Measurements from ENCODE around the gene KRAS.

The KRAS gene

DNA sequence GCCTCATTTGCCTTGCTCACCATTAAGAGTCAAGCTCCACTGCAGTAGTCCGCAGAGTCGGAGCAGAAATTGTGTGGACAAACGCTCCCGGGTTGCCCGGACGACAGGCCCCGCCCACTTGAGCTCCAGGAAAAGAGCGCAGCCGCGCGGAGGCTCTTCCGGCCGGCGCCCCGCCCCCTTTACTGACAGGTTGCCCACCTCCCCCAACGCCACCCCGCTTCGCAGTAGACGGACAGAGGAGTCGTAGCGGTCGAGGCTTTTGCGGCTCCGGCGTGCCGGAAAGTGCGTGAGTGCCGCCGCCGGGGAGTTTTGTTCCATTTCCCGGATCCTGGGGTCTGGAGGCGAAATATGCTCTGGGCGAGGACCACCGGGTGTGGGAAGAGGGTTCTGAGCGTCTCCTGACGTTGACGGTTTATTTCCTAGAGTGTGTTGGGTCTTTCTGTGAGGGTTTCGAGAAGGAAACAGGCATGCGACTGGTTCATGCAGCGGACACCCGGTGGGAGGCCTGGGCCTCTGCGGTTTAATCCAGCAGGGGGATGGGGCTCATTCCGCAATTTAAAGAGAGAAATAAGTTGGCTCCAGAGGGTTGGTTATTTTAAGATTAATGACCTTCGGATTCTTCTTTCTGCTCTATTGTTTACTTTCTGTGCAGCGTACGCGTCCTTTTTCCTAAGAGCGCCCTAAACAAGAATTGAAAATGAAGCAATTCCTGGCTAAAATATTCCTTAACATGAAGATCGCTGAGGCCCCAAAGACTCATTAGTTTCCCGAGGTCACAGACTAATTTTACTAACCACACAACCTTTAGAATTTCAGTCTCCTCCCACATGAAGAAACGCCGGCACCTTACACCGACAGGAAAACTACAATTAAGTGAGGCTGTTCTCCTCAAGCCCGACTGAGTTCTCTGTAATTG, 55.4 kb downstream of the KRAS start, which contains the start of the genes DNAI7 and ETFRF1:
Gene DNAI7, minus strand, starts transcription at position 105 of the 916 bp plus-strand sequence. Its CDS starts 82 bp downstream, at position 23.
Gene ETFRF1, plus strand, starts transcription at position 182 of the 916 bp plus-strand sequence. CDS start 8,720 bp downstream, outside the sequence.
- peak; percentile 85 for DNase-seq (ENCODE audit: low spot score)

DNA sequence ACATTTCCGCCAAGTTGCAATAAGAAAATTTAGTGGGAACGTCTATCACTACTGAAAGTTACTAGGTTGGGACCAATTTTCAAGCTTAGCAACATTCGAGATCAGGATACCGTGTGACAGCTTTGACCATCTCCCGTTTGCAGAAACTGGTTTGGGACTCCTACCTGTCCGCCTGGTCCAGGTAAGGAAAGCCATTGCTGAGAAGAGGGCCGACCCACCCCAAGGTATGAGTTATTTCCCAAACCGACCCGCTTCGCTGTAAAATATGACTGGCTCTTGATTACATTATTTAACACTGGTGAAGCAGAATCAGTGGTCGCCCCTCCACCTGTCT, 56.0 kb downstream of the KRAS start:
- DNase-seq (ENCODE audit: low spot score): peak; percentile 1

- peak; percentile 1 for DNase-seq (ENCODE audit: low spot score)
Measured at GRCh38 chr12:25194214-25194613, 56.5 kb downstream of the KRAS start.

- DNase-seq (ENCODE audit: low spot score): no peak
Measured at GRCh38 chr12:25190793-25191192, 59.9 kb downstream of the KRAS start.

DNA sequence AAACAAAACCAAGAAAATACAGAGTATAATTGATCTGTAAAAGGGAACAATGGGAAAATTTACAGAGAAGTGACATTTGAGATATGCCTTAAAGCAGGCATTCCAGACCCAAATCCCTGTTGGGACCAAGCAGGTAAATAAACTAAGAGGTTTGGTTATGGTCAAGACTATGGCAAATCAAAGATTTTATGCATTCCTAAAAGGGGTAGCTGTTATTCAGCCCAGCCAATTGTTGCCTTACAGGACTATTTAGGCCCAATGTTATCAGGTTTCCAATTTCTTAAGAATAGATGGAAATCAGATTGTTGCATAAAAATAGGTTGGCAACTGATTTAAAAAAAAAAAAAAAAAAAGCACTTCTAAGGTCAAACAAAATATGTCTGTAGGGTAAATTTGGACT, 61.1 kb downstream of the KRAS start:
- DNase-seq (ENCODE audit: low spot score): no peak

DNA sequence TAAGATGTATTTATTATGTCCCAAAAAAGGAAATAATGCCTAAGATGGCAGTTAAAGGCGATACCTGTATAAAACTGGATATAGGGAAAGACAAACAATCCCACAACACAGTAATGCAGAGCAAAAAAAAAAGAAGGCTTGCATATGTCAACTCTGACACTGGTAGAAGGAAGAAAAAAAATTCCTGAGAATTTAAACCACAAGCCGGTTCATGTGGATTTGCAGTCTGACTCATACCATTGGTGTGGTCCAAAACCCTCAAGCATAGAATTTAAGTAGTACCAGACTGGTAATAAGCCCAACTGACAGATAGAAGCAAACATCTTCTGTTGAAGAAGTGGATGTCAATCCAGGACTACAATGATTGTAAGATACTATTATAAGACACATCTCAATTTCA, 62.9 kb downstream of the KRAS start:
- peak; percentile 15 for DNase-seq (ENCODE audit: low spot score)

DNA sequence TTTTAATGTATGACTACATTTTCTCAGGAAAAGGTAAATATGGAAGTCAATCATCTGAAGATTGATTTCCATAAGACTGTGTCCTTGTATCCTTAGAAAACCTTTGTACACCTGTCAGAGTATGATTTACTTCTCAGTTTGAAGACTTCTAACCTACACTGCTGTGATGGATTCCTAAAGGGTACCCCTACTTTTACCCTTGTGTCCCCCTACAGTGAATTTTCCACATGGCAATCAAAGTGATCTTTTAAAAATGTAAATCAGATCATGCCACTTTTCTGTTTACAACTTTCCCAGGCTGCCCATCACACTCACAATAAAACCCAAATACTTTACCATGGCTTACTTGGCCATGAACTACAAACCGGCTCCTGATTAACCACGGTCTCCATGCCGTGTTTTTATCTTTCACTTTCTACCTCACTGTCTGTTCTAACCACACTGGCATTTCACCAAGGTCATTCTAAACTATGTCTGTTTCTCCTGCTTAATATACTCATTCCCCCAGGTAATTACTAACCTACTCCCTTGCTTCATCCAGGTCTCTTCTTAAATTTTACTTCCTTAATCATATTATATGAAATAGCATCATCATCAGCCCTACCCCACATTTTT, 63.8 kb downstream of the KRAS start:
- no peak for DNase-seq (ENCODE audit: low spot score)

GRCh38 chr12:25186038-25186787, 64.5 kb downstream of the KRAS start:
- DNase-seq (ENCODE audit: low spot score): no peak

DNA sequence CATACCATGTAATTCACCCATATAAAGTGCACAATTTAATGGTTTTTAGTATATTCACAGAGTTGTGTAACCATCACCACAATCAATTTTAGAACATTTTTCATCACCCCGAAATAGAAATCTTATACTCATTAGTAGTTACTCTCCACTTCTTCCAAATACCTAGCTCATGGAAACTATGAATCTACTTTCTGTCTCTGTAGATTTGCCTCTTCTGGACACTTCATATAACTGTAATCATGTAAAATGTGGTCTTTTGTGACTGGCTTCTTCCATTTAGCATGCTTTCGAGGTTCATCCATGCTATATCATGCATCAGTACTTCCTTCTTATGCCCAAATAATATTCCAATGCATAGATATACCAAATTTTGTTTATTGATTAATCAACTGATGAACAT, 66.6 kb downstream of the KRAS start:
- no peak for DNase-seq (ENCODE audit: low spot score)

GRCh38 chr12:25182765-25183164, 68.0 kb downstream of the KRAS start:
- DNase-seq (ENCODE audit: low spot score): no peak

- DNase-seq (ENCODE audit: low spot score): no peak
Measured at GRCh38 chr12:25162866-25163265, 87.9 kb downstream of the KRAS start.

DNA sequence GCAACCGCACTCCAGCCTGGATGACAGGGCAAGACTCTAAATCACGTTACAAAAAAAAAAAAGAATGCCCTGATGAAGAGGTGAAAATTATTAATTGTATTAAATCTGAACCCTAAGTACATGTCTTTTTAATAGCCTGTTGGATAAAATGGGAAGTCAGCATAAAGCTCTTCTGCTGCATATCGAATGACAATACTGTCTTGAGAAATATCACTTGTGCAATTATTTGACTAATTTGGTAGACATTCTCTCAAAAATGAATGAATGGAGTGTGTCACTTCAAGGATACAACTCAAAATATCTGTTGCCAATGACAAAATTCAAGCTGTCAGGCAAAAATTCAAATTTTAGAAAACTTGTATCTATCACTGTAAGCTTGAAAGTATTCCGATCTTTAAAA, 94.7 kb downstream of the KRAS start:
- DNase-seq (ENCODE audit: low spot score): no peak

DNA sequence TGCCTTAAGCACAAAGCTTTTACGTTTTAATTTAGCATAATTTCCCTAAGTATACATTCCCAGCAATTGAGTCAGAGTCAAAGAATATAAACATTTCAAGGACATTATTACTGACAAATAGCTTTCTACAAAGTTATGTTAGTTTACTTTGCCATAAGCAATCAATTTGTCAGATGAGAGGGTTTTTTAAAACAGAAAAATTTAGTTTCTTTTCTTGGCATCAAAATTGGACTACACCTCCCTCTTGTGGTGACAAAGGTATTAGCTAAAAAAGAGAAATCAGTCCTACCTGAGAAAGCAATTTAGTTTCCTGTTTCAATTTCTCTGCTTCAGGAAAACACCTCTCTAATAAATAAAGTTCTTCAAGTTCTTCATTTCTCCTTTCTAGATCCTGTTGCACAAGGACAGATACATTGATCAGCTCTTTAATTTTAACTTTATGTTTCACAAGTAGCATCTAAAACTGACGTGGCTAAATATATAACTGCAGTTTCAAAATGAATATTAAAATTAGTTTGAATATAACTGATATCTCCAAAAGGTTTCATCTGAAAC, 95.6 kb downstream of the KRAS start:
- DNase-seq (ENCODE audit: low spot score): peak; percentile 40

Data from COLO829 (cell line).